Ishikawa (cell line): Measurements from ENCODE around the gene NDC1.

Source experiments
- CEBPB ChIP-seq: IDR thresholded peaks from 2 replicates; pipeline ENCODE4 v1.6.1; 2012
- CREB1 ChIP-seq: IDR thresholded peaks from 2 replicates; pipeline ENCODE4 v1.6.1; 2012; ENCODE audit warnings: low read depth
- EGR1 ChIP-seq: IDR thresholded peaks from 2 replicates; pipeline ENCODE4 v1.6.1; 2012
- EP300 ChIP-seq: IDR thresholded peaks from 2 replicates; pipeline ENCODE4 v1.6.1; 2012; ENCODE audit warnings: borderline replicate concordance
- FOXM1 ChIP-seq: IDR thresholded peaks from 2 replicates; pipeline ENCODE4 v1.6.1; 2012; ENCODE audit warnings: low read depth, borderline replicate concordance
- MAX ChIP-seq: IDR thresholded peaks from 2 replicates; pipeline ENCODE4 v1.6.1; 2012
- NFIC ChIP-seq: IDR thresholded peaks from 2 replicates; pipeline ENCODE4 v1.6.1; 2012
- RAD21 ChIP-seq: IDR thresholded peaks from 2 replicates; pipeline ENCODE4 v1.6.1; 2012; ENCODE audit warnings: low read depth
- REST ChIP-seq: IDR thresholded peaks from 2 replicates; pipeline ENCODE4 v1.6.1; 2012; ENCODE audit warnings: low read depth, mild to moderate bottlenecking
- TAF1 ChIP-seq: IDR thresholded peaks from 2 replicates; pipeline ENCODE4 v1.6.1; 2012; ENCODE audit warnings: low read depth, mild to moderate bottlenecking
- TCF12 ChIP-seq: IDR thresholded peaks from 2 replicates; pipeline ENCODE4 v1.6.1; 2012; ENCODE audit warnings: low read depth
- TEAD4 ChIP-seq: IDR thresholded peaks from 2 replicates; pipeline ENCODE4 v1.6.1; 2012
- USF1 ChIP-seq: IDR thresholded peaks from 2 replicates; pipeline ENCODE4 v1.6.1; 2012
- YY1 ChIP-seq: IDR thresholded peaks from 2 replicates; pipeline ENCODE4 v1.6.1; 2012; ENCODE audit warnings: low read depth
- ZBTB7A ChIP-seq: IDR thresholded peaks from 2 replicates; pipeline ENCODE4 v1.6.1; 2012; ENCODE audit warnings: low read depth

Gene NDC1

GRCh38 chr1:53781654-53782053 lies 56.4 kb downstream of the NDC1 start:
- no peak for TF ChIP-seq EP300
- TF ChIP-seq YY1: no peak
- no peak for TF ChIP-seq TAF1
- TF ChIP-seq REST: no peak
- TF ChIP-seq ZBTB7A: no peak
- TF ChIP-seq NFIC: no peak
- no peak for TF ChIP-seq CEBPB
- TF ChIP-seq TEAD4: no peak
- no peak for TF ChIP-seq FOXM1
- TF ChIP-seq CREB1: no peak
- no peak for TF ChIP-seq RAD21
- no peak for TF ChIP-seq USF1
- TF ChIP-seq MAX: no peak
- no peak for TF ChIP-seq EGR1
- no peak for TF ChIP-seq TCF12

DNA sequence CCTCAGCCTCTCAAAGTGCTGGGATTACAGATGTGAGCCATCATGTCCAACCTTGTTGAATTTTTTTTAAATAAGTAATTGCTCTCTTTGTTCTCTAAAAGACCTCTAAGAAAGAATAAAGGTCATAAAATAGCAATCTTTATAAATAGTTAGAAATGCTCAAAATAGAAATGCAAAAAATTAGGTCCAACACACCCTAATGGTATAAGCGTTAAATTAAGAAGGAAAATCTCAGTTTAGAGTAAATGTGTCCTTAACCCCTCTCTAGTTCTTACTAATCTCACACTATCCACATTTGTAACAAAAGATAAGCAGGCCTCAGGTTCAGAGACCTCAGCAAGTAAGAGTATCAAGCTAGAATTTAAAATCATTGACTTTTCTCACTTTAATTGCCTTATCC lies 60.8 kb downstream of the NDC1 start:
- TF ChIP-seq MAX: no peak
- no peak for TF ChIP-seq FOXM1
- no peak for TF ChIP-seq EGR1

DNA sequence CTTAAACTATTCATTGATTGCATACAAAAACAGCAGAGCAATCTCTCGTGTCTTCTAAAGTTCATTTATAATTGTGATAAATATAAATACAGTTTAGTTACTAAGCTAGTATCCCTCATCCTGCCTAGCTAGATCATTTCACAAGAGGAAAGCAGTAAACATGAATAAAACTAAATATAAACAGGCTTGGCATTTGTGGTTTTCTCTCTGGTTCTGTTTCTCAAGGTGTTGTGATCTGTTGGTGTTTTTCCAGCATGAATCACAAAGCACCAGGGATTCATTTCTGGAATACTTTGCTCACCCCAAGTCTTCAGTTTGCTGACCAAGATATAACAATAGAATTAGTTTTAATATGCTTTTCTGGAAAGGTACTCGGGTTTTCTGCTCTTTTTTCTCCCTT lies 66.4 kb downstream of the NDC1 start:
- TF ChIP-seq RAD21: no peak

- no peak for TF ChIP-seq TEAD4
- TF ChIP-seq NFIC: no peak
- TF ChIP-seq FOXM1: no peak
- no peak for TF ChIP-seq MAX
- TF ChIP-seq EGR1: no peak
Measured at GRCh38 chr1:53769780-53770179, 68.3 kb downstream of the NDC1 start.

- TF ChIP-seq TCF12: no peak
- TF ChIP-seq MAX: no peak
- TF ChIP-seq YY1: no peak
- TF ChIP-seq NFIC: no peak
Measured at GRCh38 chr1:53769184-53769583, 68.9 kb downstream of the NDC1 start.

DNA sequence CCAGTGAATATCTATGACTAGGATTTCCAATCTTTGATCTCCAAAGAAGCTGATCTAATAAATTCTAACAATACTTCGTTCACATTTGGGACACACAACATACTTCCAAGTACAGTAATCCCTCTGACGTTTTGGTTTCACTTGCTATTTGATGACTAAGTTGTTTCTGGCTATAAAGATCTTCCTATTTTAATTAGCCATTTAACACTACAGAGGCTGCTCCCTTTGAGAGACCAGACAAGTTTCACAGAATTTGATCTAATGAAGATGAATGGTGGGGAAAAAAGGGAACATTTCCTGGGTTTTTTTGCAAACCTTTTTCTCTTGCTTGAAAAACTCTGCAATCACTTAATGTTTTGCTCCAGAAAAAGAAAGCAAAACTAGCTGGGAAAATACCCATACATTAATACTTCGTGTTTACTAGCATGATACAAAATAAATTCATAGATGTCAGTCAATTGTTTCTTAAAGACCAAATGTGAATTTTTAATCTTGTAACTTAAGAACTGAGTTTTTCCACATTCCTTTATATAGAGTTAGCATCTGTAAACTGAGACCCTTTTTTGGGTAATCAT lies 71.2 kb downstream of the NDC1 start:
- TF ChIP-seq EP300: no peak

- no peak for TF ChIP-seq TEAD4
- TF ChIP-seq YY1: no peak
- TF ChIP-seq MAX: no peak
- TF ChIP-seq CEBPB: no peak
- TF ChIP-seq NFIC: no peak
- TF ChIP-seq CREB1: no peak
- TF ChIP-seq EP300: no peak
- TF ChIP-seq ZBTB7A: no peak
- no peak for TF ChIP-seq REST
- no peak for TF ChIP-seq EGR1
- TF ChIP-seq TCF12: no peak
- no peak for TF ChIP-seq RAD21
- no peak for TF ChIP-seq FOXM1
- TF ChIP-seq USF1: no peak
- no peak for TF ChIP-seq TAF1
Measured at GRCh38 chr1:53766194-53766742, 71.8 kb downstream of the NDC1 start.
